K562 (cell line): ENCODE measurements around the gene PUM1. TPM values are rescaled to one million over a fixed set of nuclear protein-coding genes. Genes with fewer than 3 reads are reported as not detected.

Experiments
- CCAR2 ChIP-seq: fragments of 200-400 bp; formaldehyde crosslinking; IDR thresholded peaks from 2 replicates; pipeline ENCODE4 v1.6.1; 2017; ENCODE audit warnings: mild to moderate bottlenecking, low read depth, low read length
- CHD2 ChIP-seq: IDR thresholded peaks from 2 replicates; pipeline ENCODE4 v1.6.1; 2011; ENCODE audit warnings: low read depth, low read length
- EHMT2 ChIP-seq: fragments of 450-650 bp; IDR thresholded peaks from 2 replicates; pipeline ENCODE4 v1.6.1; 2018; ENCODE audit warnings: antibody characterized with exemption
- EZH2 ChIP-seq: IDR thresholded peaks from 2 replicates; pipeline ENCODE4 v1.6.1; 2012; ENCODE audit warnings: low read depth, mild to moderate bottlenecking, inconsistent platforms, low read length, borderline replicate concordance
- FOXM1 ChIP-seq, 2 experiments: fragments of 450-650 bp in 1 of 2; sonication (generic) in 1 of 2; formaldehyde crosslinking in 1 of 2; IDR thresholded peaks; 2 replicates each; pipeline versions ENCODE4 v1.6.1 to v1.9.0; 2017 to 2022; ENCODE audit warnings: low read depth in 2 of 2, mild to moderate bottlenecking in 2 of 2, missing genetic modification reagents in 1 of 2, moderate library complexity in 1 of 2
- FOXP1 ChIP-seq: sonication (generic); formaldehyde crosslinking; IDR thresholded peaks from 2 replicates; pipeline ENCODE4 v1.8.0; 2022; ENCODE audit warnings: mild to moderate bottlenecking, missing genetic modification reagents
- GATA2 ChIP-seq: sonication (generic); formaldehyde crosslinking; IDR thresholded peaks from 2 replicates; pipeline ENCODE4 v1.4.0; 2020; ENCODE audit warnings: mild to moderate bottlenecking, missing genetic modification reagents
- GTF2E2 ChIP-seq: fragments of 200-800 bp; sonication (Bioruptor generic); IDR thresholded peaks from 2 replicates; pipeline ENCODE4 v1.6.1; 2016; ENCODE audit warnings: missing genetic modification characterization, missing compliant biosample characterization
- HLTF ChIP-seq: fragments of 450-650 bp; IDR thresholded peaks from 2 replicates; pipeline ENCODE4 v1.6.1; 2016
- JUNB ChIP-seq: fragments of 450-650 bp; formaldehyde crosslinking; conservative IDR thresholded peaks from 2 replicates; pipeline ENCODE4 v1.4.0; 2020; ENCODE audit warnings: mild to moderate bottlenecking
- LEF1 ChIP-seq: fragments of 450-650 bp; IDR thresholded peaks from 2 replicates; pipeline ENCODE4 v1.6.1; 2016; ENCODE audit warnings: mild to moderate bottlenecking
- MEIS2 ChIP-seq: fragments of 450-650 bp; IDR thresholded peaks from 2 replicates; pipeline ENCODE4 v1.6.1; 2014; ENCODE audit warnings: mild to moderate bottlenecking; ENCODE audit not compliant: partially characterized antibody
- NRF1 ChIP-seq, 2 experiments: fragments of 450-650 bp; IDR thresholded peaks in 1 of 2; conservative IDR thresholded peaks in 1 of 2; 2 replicates each; pipeline ENCODE4 v1.6.1; 2014; ENCODE audit warnings: mild to moderate bottlenecking in 2 of 2
- PURB ChIP-seq: sonication (generic); formaldehyde crosslinking; IDR thresholded peaks from 2 replicates; pipeline ENCODE4 v1.9.0; 2021; ENCODE audit warnings: low read depth, mild to moderate bottlenecking, missing genetic modification reagents
- RB1 ChIP-seq: fragments of 450-650 bp; IDR thresholded peaks from 2 replicates; pipeline ENCODE4 v1.6.1; 2017; ENCODE audit warnings: low read depth, mild to moderate bottlenecking
- SIN3A ChIP-seq, 2 experiments: fragments of 150-350 bp in 1 of 2; IDR thresholded peaks; 2 replicates each; pipeline ENCODE4 v1.6.1; 2011 to 2016; ENCODE audit warnings: borderline replicate concordance in 2 of 2, low read depth in 2 of 2, low read length in 2 of 2, mild to moderate bottlenecking in 2 of 2, moderate library complexity in 2 of 2; ENCODE audit not compliant: control insufficient read depth in 1 of 2
- TEAD4 ChIP-seq, 2 experiments: sonication (generic) in 1 of 2; formaldehyde crosslinking in 1 of 2; IDR thresholded peaks; 2 replicates each; pipeline versions ENCODE4 v1.6.1 to v1.8.0; 2012 to 2022; ENCODE audit warnings: borderline replicate concordance in 1 of 2, inconsistent platforms in 1 of 2, low read length in 1 of 2, mild to moderate bottlenecking in 1 of 2, missing genetic modification reagents in 1 of 2
- ZNF695 ChIP-seq: fragments of 450-650 bp; formaldehyde crosslinking; IDR thresholded peaks from 2 replicates; pipeline ENCODE4 v1.4.0; 2020; ENCODE audit warnings: mild to moderate bottlenecking, moderate library complexity
- ZNF764 ChIP-seq: fragments of 250-450 bp; sonication (Bioruptor Pico); IDR thresholded peaks from 2 replicates; pipeline ENCODE4 v1.4.0; 2020; ENCODE audit warnings: low read depth, mild to moderate bottlenecking, moderate library complexity
- ZNF830 ChIP-seq: fragments of 250-450 bp; sonication (Bioruptor Pico); IDR thresholded peaks from 2 replicates; pipeline ENCODE4 v1.5.0; 2021; ENCODE audit warnings: mild to moderate bottlenecking
- polyA plus RNA-seq, 8 experiments: library from polyadenylated mRNA; depleted of rRNA in 4 of 8; stranded (reverse) in 5 of 8; unstranded in 3 of 8; fragments of >200 nt; fragmentation: Nextera tagmentation in 2 of 8; fragmentation: Illumina TruSeq in 1 of 8; extraction: Ambion mirVana in 2 of 8; extraction: Trizol in 1 of 8; gene quantifications; 2 replicates each; pipeline versions ENCODE4 v1.2.1 to v1.2.3, GENCODE V29; 2011 to 2014; ENCODE audit warnings: inconsistent platforms in 1 of 8, missing spikeins in 1 of 8
- total RNA-seq, 7 experiments: library from RNA; depleted of rRNA in 6 of 7; stranded (reverse); fragments of >200 nt in 6 of 7; fragmentation: Illumina TruSeq in 2 of 7; extraction: Trizol in 2 of 7; gene quantifications; 2 replicates each; pipeline versions ENCODE4 v1.2.1 to v1.2.3, GENCODE V29; 2011 to 2021; ENCODE audit warnings: low replicate concordance in 1 of 7
- TF ChIP-seq, protein P1 (sequence below): sonication (generic); formaldehyde crosslinking; IDR thresholded peaks from 2 replicates; pipeline ENCODE4 v1.8.1; 2022; ENCODE audit warnings: missing genetic modification reagents
- TF ChIP-seq, protein P2 (sequence below): sonication (generic); formaldehyde crosslinking; IDR thresholded peaks from 2 replicates; pipeline ENCODE4 v1.8.0; 2022; ENCODE audit warnings: mild to moderate bottlenecking, missing genetic modification reagents
- TF ChIP-seq, protein P3 (sequence below): fragments of 250-450 bp; sonication (Bioruptor Pico); IDR thresholded peaks from 2 replicates; pipeline ENCODE4 v1.5.0; 2021; ENCODE audit warnings: mild to moderate bottlenecking, borderline replicate concordance

PUM1 gene
- total and polyA plus RNA-seq, 9 of the 15 experiments (the other 6 are each of a cell fraction or from before 2014, with no cell fraction given): 37.7 to 104 (median 55.7) TPM

DNA sequence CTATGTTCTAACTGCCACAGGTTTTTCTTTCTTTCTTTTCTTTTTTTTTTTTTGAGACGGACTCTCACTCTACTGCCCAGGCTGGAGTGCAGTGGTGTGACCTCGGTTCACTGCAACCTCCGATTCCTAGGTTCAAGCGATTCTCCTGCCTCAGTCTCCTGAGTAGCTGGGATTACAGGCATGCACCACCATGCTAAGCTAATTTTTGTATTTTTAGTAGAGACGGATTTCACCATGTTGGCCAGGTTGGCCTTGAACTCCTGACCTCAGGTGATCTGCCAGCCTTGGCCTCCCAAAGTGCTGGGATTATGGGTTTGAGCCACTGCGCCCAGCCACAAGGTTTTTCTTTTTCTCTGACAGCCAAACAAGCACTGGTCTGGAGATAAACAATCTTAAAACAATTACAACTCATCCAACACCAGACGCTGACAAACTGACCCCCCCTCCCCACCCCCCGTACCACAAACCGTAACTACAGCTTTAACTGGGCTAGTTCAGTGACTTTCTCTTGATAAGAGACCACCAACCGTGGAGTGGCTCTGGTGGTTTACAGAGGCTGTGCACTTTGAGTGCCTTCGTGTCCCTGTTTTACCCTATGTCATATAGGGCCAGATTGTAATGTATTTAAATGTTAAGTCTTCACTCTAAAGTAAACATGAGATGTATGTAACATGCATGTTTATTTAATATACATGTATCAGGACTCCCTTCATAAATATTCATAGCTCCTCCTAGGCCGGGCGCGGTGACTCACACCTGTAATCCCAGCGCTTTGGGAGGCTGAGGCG, 19.5 kb upstream of the PUM1 start (continued):
- peak; percentile 50; the same call in 1 of the 2 replicates for TF ChIP-seq TEAD4 (IDR thresholded peaks at IDR 0.05; ENCODE audit: low read length)
- TF ChIP-seq TEAD4 (CRISPR knock-in tag; IDR thresholded peaks at IDR 0.05; ENCODE audit: borderline replicate concordance): no peak
- no peak for TF ChIP-seq ZNF830 (CRISPR knock-in tag)
- no peak for TF ChIP-seq CCAR2
- TF ChIP-seq ZNF764 (CRISPR knock-in tag): no peak
- TF ChIP-seq HLTF: 0 out of 2 replicates have a peak, but pooled peaks have one; percentile 66
- peak; percentile 49; the same call in 1 of the 2 replicates for TF ChIP-seq GATA2
- TF ChIP-seq, protein P1, sequence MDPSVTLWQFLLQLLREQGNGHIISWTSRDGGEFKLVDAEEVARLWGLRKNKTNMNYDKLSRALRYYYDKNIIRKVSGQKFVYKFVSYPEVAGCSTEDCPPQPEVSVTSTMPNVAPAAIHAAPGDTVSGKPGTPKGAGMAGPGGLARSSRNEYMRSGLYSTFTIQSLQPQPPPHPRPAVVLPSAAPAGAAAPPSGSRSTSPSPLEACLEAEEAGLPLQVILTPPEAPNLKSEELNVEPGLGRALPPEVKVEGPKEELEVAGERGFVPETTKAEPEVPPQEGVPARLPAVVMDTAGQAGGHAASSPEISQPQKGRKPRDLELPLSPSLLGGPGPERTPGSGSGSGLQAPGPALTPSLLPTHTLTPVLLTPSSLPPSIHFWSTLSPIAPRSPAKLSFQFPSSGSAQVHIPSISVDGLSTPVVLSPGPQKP (CRISPR knock-in tag): no peak
- TF ChIP-seq EHMT2: no peak
- TF ChIP-seq EZH2: no peak
- no peak for TF ChIP-seq PURB (CRISPR knock-in tag)
- no peak for TF ChIP-seq ZNF695 (CRISPR knock-in tag)
- no peak for TF ChIP-seq GTF2E2 (tag)
- TF ChIP-seq, protein P2, sequence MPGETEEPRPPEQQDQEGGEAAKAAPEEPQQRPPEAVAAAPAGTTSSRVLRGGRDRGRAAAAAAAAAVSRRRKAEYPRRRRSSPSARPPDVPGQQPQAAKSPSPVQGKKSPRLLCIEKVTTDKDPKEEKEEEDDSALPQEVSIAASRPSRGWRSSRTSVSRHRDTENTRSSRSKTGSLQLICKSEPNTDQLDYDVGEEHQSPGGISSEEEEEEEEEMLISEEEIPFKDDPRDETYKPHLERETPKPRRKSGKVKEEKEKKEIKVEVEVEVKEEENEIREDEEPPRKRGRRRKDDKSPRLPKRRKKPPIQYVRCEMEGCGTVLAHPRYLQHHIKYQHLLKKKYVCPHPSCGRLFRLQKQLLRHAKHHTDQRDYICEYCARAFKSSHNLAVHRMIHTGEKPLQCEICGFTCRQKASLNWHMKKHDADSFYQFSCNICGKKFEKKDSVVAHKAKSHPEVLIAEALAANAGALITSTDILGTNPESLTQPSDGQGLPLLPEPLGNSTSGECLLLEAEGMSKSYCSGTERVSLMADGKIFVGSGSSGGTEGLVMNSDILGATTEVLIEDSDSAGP (CRISPR knock-in tag): peak; percentile 79
- TF ChIP-seq MEIS2: peak; percentile 68
- no peak; the same call in 1 of the 2 replicates for TF ChIP-seq RB1
- TF ChIP-seq CHD2: no peak
- TF ChIP-seq LEF1: peak; percentile 62; the same call in 1 of the 2 replicates
- TF ChIP-seq JUNB (CRISPR knock-in tag): no peak
- TF ChIP-seq FOXM1 (IDR thresholded peaks at IDR 0.05; ENCODE audit: low read depth): peak; percentile 62
- TF ChIP-seq FOXM1 (CRISPR knock-in tag; IDR thresholded peaks at IDR 0.05; ENCODE audit: low read depth): no peak
- TF ChIP-seq, protein P3, sequence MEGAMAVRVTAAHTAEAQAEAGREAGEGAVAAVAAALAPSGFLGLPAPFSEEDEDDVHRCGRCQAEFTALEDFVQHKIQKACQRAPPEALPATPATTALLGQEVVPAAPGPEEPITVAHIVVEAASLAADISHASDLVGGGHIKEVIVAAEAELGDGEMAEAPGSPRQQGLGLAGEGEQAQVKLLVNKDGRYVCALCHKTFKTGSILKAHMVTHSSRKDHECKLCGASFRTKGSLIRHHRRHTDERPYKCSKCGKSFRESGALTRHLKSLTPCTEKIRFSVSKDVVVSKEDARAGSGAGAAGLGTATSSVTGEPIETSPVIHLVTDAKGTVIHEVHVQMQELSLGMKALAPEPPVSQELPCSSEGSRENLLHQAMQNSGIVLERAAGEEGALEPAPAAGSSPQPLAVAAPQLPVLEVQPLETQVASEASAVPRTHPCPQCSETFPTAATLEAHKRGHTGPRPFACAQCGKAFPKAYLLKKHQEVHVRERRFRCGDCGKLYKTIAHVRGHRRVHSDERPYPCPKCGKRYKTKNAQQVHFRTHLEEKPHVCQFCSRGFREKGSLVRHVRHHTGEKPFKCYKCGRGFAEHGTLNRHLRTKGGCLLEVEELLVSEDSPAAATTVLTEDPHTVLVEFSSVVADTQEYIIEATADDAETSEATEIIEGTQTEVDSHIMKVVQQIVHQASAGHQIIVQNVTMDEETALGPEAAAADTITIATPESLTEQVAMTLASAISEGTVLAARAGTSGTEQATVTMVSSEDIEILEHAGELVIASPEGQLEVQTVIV (CRISPR knock-in tag): no peak
- no peak for TF ChIP-seq SIN3A (IDR thresholded peaks at IDR 0.05; ENCODE audit: borderline replicate concordance in 2 of 2, control insufficient read depth in 1 of 2, low read depth in 2 of 2, low read length in 2 of 2)
- 0 out of 2 replicates have a peak, but pooled peaks have one; percentile 49 for TF ChIP-seq FOXP1 (CRISPR knock-in tag)
- no peak for TF ChIP-seq NRF1 (conservative IDR thresholded peaks at IDR 0.05 in 1 of 2, IDR thresholded peaks at IDR 0.05 in 1 of 2)
